DND-41 (cell line): ENCODE measurements around the gene LIPT2.

Experiments used
- CTCF ChIP-seq: IDR thresholded peaks from 2 replicates; pipeline ENCODE4 v1.5.1; 2012; ENCODE audit warnings: borderline replicate concordance, low read length, moderate library complexity, mild to moderate bottlenecking; ENCODE audit not compliant: poor library complexity, severe bottlenecking; ENCODE audit errors: extremely low read depth
- EZH2 ChIP-seq: IDR thresholded peaks from 3 replicates; pipeline ENCODE4 v1.6.1; 2012; ENCODE audit warnings: borderline replicate concordance, low read depth, mild to moderate bottlenecking, moderate library complexity, low read length, inconsistent platforms; ENCODE audit not compliant: severe bottlenecking

GRCh38 chr11:74459584-74459983, 33.9 kb downstream of the LIPT2 start:
- no peak for TF ChIP-seq CTCF
- no peak for TF ChIP-seq EZH2
